Effector CD4-positive, alpha-beta T cell (primary cell): ENCODE data around the gene THAP8.

Source experiments
- DNase-seq: peaks from one replicate; pipeline ENCODE4 v3.0.0-alpha.2; 2020

THAP8 gene

GRCh38 chr19:35992907-35993765 lies 60.9 kb downstream of the THAP8 start:
- DNase-seq = no peak

- DNase-seq = no peak
Observed at GRCh38 chr19:35991731-35992450, 62.2 kb downstream of the THAP8 start.

- DNase-seq = no peak
Observed at GRCh38 chr19:35990771-35991730, 63.0 kb downstream of the THAP8 start.

- no peak for DNase-seq
Observed at GRCh38 chr19:35990156-35990555, 63.9 kb downstream of the THAP8 start.

GRCh38 chr19:35988824-35989223 lies 65.3 kb downstream of the THAP8 start:
- DNase-seq = no peak

- no peak for DNase-seq
Observed at GRCh38 chr19:35987571-35987896, 66.6 kb downstream of the THAP8 start.

GRCh38 chr19:35986664-35987570 lies 67.2 kb downstream of the THAP8 start:
- DNase-seq = no peak

- DNase-seq = no peak
Observed at GRCh38 chr19:35986111-35986510, 68.0 kb downstream of the THAP8 start.
